Measurements from ENCODE around the gene TMEM238. TPM values are rescaled to one million over a fixed set of nuclear protein-coding genes. Genes with fewer than 3 reads are reported as not detected.
A peak's percentile ranks its signal among the peaks of the same experiment; 100 is the strongest.

Gene TMEM238
- polyA plus RNA-seq, 1 donor from 2014 or later: not detected

DNA sequence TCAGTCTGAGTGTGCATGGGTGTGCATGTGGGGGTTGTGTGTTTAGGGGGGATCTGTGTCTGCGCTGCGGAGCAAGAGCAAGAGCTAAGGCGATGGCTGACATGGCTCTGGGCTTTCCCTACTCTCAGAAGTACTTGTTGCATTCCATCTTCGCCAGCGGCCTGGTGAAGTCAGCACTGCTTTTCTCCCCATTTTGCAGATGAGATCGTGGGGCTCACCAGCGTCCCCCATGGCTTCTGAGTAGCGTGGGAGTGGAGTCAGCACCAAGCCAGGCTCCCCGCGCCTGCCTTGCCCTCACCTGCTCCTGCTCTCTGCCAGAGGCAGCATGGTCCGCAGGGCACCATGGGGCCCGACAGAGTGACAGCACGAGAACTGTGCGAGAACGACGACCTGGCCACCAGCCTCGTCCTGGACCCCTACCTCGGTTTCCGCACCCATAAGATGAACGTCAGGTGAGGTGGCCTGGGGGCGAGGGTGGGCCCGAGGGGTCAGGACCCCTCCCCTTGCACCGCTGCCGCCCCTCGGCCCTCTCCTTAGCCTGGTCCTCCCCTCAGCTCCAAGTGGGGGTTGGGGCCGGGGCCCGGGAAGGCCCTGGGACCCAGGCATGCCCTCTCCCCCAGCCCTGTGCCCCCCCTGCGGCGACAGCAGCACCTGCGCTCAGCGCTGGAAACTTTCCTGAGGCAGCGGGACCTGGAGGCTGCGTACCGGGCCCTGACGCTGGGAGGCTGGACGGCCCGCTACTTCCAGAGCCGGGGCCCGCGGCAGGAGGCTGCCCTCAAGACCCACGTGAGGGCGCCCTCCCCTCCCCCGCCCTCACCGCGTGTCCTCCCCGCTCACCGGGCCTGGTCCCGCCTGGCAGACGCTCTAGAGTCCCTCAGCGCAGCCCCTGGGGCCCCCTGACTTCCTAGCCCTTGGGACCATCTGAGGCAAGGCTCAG, 42.2 kb downstream of the TMEM238 start:
- peak overlapping the region; percentile 95 for H3K4me3 ChIP-seq (ENCODE audit: low read length)
- no peaks in the 10 kb centered on the region for H3F3A ChIP-seq (ENCODE audit: insufficient read depth, low read length, poor library complexity, severe bottlenecking)
- peak overlapping the region; percentile 98 for H3K27ac ChIP-seq (ENCODE audit: low read length)
- H3K79me2 ChIP-seq (replicated peaks; ENCODE audit: insufficient read depth, low read length): peaks cover 10% of the 10 kb centered on the region
- no peaks in the 10 kb centered on the region for H3K9me3 ChIP-seq (ENCODE audit: low read length)
- H3K27me3 ChIP-seq (ENCODE audit: insufficient read depth, low read depth, low read length): no peaks in the 10 kb centered on the region
- no peaks in the 10 kb centered on the region for H3K36me3 ChIP-seq (ENCODE audit: insufficient read depth, low read length)
- peaks cover 5% of the 10 kb centered on the region for H4K20me1 ChIP-seq (ENCODE audit: insufficient read depth)
- H3K4me2 ChIP-seq (ENCODE audit: low read length): peak overlapping the region; percentile 5
- TF ChIP-seq SMC3 (conservative IDR thresholded peaks at IDR 0.05; ENCODE audit: poor library complexity): no peak
- peak; percentile 7 for TF ChIP-seq MXI1 (conservative IDR thresholded peaks at IDR 0.05; ENCODE audit: poor library complexity, severe bottlenecking)
- no peaks in the 10 kb centered on the region for H3K9me2 ChIP-seq (ENCODE audit: insufficient read depth, low read length)
- no peak overlapping the region for H2AFZ ChIP-seq (ENCODE audit: low read depth, low read length)
- peak overlapping the region; percentile 99 for H3K9ac ChIP-seq (ENCODE audit: low read length)

DNA sequence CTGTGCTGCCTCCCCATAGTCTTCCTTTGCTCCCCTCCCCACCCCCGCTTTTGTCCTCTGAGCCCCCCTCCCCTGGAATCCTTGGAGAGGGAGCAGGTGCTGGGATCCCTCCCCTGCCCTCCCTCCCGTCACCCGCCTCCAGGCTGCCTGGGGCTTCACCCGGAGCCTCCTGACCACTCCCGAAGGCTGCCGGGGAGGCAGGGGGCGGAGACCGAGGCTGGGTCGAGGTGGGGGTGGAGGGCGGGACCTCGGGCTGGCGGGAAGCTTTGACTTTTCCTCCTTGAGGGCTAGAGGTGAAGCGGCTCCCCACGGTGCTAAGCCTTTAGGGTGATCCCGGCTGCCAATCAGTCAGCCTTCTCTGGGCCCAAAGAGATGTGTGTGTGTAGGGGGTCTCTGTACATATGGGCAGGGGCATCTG, 42.9 kb downstream of the TMEM238 start:
- Histone ChIP-seq H3K27me3 (ENCODE audit: insufficient read depth, low read depth, low read length) (no peaks in the 10 kb centered on the region), H3K27ac (ENCODE audit: low read length) (peak overlapping the region; percentile 98)

DNA sequence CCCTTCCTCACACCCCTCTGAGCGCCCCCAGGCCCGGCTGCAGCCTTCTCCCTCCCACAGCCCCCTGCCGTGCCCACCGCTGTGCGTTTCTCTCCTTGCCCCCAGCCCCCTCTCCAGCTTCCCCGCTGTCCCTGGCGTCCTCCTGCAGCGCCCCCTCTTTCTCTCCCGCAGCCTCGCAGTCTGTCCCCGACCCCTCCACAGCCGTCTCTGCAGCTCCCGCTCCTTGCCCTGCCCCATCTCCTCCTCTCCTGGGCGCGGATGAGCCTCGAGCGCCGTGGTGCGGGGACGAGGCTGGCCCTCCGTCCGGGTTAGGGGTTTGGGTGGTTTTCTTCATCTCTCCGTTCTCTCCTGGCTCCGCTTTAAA, 43.3 kb downstream of the TMEM238 start:
- Histone ChIP-seq H3K27ac (ENCODE audit: low read length) (peak overlapping the region; percentile 98), H3F3A (ENCODE audit: insufficient read depth, low read length, poor library complexity, severe bottlenecking) (no peaks in the 10 kb centered on the region), H3K4me3 (ENCODE audit: low read length) (peak overlapping the region; percentile 95), H3K79me2 (replicated peaks; ENCODE audit: insufficient read depth, low read length) (peaks cover 10% of the 10 kb centered on the region), H4K20me1 (ENCODE audit: insufficient read depth) (peaks cover 5% of the 10 kb centered on the region), H3K4me2 (ENCODE audit: low read length) (peak overlapping the region; percentile 100), H3K36me3 (ENCODE audit: insufficient read depth, low read length) (no peaks in the 10 kb centered on the region), H3K9me2 (ENCODE audit: insufficient read depth, low read length) (no peaks in the 10 kb centered on the region), H2AFZ (ENCODE audit: low read depth, low read length) (no peak overlapping the region), H3K9me3 (ENCODE audit: low read length) (no peaks in the 10 kb centered on the region), H3K9ac (ENCODE audit: low read length) (peak overlapping the region; percentile 99), H3K27me3 (ENCODE audit: insufficient read depth, low read depth, low read length) (no peaks in the 10 kb centered on the region)
- TF ChIP-seq TAF1 (IDR thresholded peaks at IDR 0.05; ENCODE audit: low read depth) (no peak), EP300 (conservative IDR thresholded peaks at IDR 0.05; ENCODE audit: poor library complexity, severe bottlenecking) (no peak), RAD21 (conservative IDR thresholded peaks at IDR 0.05) (peak; percentile 57), EZH2 (IDR thresholded peaks at IDR 0.05; ENCODE audit: borderline replicate concordance, insufficient read depth, low read length, poor library complexity, severe bottlenecking) (no peak), POLR2AphosphoS5 (IDR thresholded peaks at IDR 0.05) (peak; percentile 36), MXI1 (conservative IDR thresholded peaks at IDR 0.05; ENCODE audit: poor library complexity, severe bottlenecking) (no peak), SMC3 (conservative IDR thresholded peaks at IDR 0.05; ENCODE audit: poor library complexity) (peak; percentile 42)
- TF ChIP-seq, protein P1, sequence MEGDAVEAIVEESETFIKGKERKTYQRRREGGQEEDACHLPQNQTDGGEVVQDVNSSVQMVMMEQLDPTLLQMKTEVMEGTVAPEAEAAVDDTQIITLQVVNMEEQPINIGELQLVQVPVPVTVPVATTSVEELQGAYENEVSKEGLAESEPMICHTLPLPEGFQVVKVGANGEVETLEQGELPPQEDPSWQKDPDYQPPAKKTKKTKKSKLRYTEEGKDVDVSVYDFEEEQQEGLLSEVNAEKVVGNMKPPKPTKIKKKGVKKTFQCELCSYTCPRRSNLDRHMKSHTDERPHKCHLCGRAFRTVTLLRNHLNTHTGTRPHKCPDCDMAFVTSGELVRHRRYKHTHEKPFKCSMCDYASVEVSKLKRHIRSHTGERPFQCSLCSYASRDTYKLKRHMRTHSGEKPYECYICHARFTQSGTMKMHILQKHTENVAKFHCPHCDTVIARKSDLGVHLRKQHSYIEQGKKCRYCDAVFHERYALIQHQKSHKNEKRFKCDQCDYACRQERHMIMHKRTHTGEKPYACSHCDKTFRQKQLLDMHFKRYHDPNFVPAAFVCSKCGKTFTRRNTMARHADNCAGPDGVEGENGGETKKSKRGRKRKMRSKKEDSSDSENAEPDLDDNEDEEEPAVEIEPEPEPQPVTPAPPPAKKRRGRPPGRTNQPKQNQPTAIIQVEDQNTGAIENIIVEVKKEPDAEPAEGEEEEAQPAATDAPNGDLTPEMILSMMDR (IDR thresholded peaks at IDR 0.05; ENCODE audit: poor library complexity, severe bottlenecking): peak; percentile 63
- TF ChIP-seq, protein P2, sequence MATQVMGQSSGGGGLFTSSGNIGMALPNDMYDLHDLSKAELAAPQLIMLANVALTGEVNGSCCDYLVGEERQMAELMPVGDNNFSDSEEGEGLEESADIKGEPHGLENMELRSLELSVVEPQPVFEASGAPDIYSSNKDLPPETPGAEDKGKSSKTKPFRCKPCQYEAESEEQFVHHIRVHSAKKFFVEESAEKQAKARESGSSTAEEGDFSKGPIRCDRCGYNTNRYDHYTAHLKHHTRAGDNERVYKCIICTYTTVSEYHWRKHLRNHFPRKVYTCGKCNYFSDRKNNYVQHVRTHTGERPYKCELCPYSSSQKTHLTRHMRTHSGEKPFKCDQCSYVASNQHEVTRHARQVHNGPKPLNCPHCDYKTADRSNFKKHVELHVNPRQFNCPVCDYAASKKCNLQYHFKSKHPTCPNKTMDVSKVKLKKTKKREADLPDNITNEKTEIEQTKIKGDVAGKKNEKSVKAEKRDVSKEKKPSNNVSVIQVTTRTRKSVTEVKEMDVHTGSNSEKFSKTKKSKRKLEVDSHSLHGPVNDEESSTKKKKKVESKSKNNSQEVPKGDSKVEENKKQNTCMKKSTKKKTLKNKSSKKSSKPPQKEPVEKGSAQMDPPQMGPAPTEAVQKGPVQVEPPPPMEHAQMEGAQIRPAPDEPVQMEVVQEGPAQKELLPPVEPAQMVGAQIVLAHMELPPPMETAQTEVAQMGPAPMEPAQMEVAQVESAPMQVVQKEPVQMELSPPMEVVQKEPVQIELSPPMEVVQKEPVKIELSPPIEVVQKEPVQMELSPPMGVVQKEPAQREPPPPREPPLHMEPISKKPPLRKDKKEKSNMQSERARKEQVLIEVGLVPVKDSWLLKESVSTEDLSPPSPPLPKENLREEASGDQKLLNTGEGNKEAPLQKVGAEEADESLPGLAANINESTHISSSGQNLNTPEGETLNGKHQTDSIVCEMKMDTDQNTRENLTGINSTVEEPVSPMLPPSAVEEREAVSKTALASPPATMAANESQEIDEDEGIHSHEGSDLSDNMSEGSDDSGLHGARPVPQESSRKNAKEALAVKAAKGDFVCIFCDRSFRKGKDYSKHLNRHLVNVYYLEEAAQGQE (IDR thresholded peaks at IDR 0.05; ENCODE audit: borderline replicate concordance): peak; percentile 45

More for the DNA sequence above, 42.9 kb downstream of the TMEM238 start:
- no peaks in the 10 kb centered on the region for H3F3A ChIP-seq (ENCODE audit: insufficient read depth, low read length, poor library complexity, severe bottlenecking)
- no peaks in the 10 kb centered on the region for H3K9me3 ChIP-seq (ENCODE audit: low read length)
- peaks cover 5% of the 10 kb centered on the region for H4K20me1 ChIP-seq (ENCODE audit: insufficient read depth)
- no peaks in the 10 kb centered on the region for H3K9me2 ChIP-seq (ENCODE audit: insufficient read depth, low read length)
- peak overlapping the region; percentile 100 for H3K4me2 ChIP-seq (ENCODE audit: low read length)
- peak overlapping the region; percentile 95 for H3K4me3 ChIP-seq (ENCODE audit: low read length)
- no peak overlapping the region for H2AFZ ChIP-seq (ENCODE audit: low read depth, low read length)
- H3K36me3 ChIP-seq (ENCODE audit: insufficient read depth, low read length): no peaks in the 10 kb centered on the region
- peaks cover 10% of the 10 kb centered on the region for H3K79me2 ChIP-seq (replicated peaks; ENCODE audit: insufficient read depth, low read length)
- TF ChIP-seq MXI1 (conservative IDR thresholded peaks at IDR 0.05; ENCODE audit: poor library complexity, severe bottlenecking) (peak; percentile 19), POLR2AphosphoS5 (IDR thresholded peaks at IDR 0.05) (peak; percentile 43)
- TF ChIP-seq, protein P1 (IDR thresholded peaks at IDR 0.05; ENCODE audit: poor library complexity, severe bottlenecking): no peak
- peak overlapping the region; percentile 99 for H3K9ac ChIP-seq (ENCODE audit: low read length)

All from neural cell (in vitro differentiated cells).